Measurements from ENCODE around the gene HYAL4. TPM values are rescaled to one million over a fixed set of nuclear protein-coding genes. Genes with fewer than 3 reads are reported as not detected.

HYAL4 gene
- total and polyA plus RNA-seq, 10 donors: 0.26 TPM; not detected in 9

- no peak for DNase-seq
- H3K4me3 ChIP-seq: no peak overlapping the region
- H3K27me3 ChIP-seq (replicated peaks in 1 of 7): no peaks in the 10 kb centered on the region
- TF ChIP-seq POLR2A (IDR thresholded peaks at IDR 0.05) (no peak), POLR2AphosphoS5 (IDR thresholded peaks at IDR 0.05) (no peak), CTCF (IDR thresholded peaks at IDR 0.05 in 8 of 11, conservative IDR thresholded peaks at IDR 0.05 in 3 of 11) (no peak)
- H3K4me1 ChIP-seq: no peaks in the 10 kb centered on the region
- H3K36me3 ChIP-seq: no peaks in the 10 kb centered on the region
- H3K9me3 ChIP-seq: peaks cover 0 to 15% (median 3%) of the 10 kb centered on the region in 8 donors
- no peak overlapping the region for H3K27ac ChIP-seq
- intact Hi-C loops (cut with DNase I; ENCODE audit: low total_unique reads): no loop called here
Observed at GRCh38 chr7:123905714-123906113, 60.7 kb downstream of the HYAL4 start.

- no peaks in the 10 kb centered on the region for H3K36me3 ChIP-seq
- DNase-seq: no peak
- TF ChIP-seq POLR2A (IDR thresholded peaks at IDR 0.05): no peak
- TF ChIP-seq CTCF (IDR thresholded peaks at IDR 0.05 in 8 of 11, conservative IDR thresholded peaks at IDR 0.05 in 3 of 11): no peak
- TF ChIP-seq POLR2AphosphoS5 (IDR thresholded peaks at IDR 0.05): no peak
- H3K4me1 ChIP-seq: no peaks in the 10 kb centered on the region
- no peak overlapping the region for H3K4me3 ChIP-seq
- H3K9me3 ChIP-seq: no peaks in the 10 kb centered on the region
- no peak overlapping the region for H3K27ac ChIP-seq
- no peaks in the 10 kb centered on the region for H3K27me3 ChIP-seq (replicated peaks in 1 of 7)
- WGBS, 5 donors: 37 to 50% (median 41%) methylated on average over 2 of the region's 2 CpGs
- intact Hi-C loops (cut with DNase I; ENCODE audit: low total_unique reads): no loop called here
Observed at GRCh38 chr7:123916240-123916724, 71.3 kb downstream of the HYAL4 start.

GRCh38 chr7:123917878-123918277 is 72.9 kb downstream of the HYAL4 start:
- no peaks in the 10 kb centered on the region for H3K9me3 ChIP-seq
- no peak for TF ChIP-seq POLR2A (IDR thresholded peaks at IDR 0.05)
- no peak for TF ChIP-seq CTCF (IDR thresholded peaks at IDR 0.05 in 8 of 11, conservative IDR thresholded peaks at IDR 0.05 in 3 of 11)
- no peak for TF ChIP-seq POLR2AphosphoS5 (IDR thresholded peaks at IDR 0.05)
- intact Hi-C loops (cut with DNase I; ENCODE audit: low total_unique reads): no loop called here
- H3K27me3 ChIP-seq (replicated peaks in 1 of 7): no peaks in the 10 kb centered on the region
- H3K4me3 ChIP-seq: no peak overlapping the region
- no peak for DNase-seq
- 90 to 98% (median 94%) methylated on average over 12 of the region's 12 CpGs for WGBS, 5 donors
- no peak overlapping the region for H3K27ac ChIP-seq
- H3K36me3 ChIP-seq: no peaks in the 10 kb centered on the region
- H3K4me1 ChIP-seq: no peaks in the 10 kb centered on the region

GRCh38 chr7:123918309-123918708 is 73.3 kb downstream of the HYAL4 start:
- no peak overlapping the region for H3K27ac ChIP-seq
- no peaks in the 10 kb centered on the region for H3K9me3 ChIP-seq
- H3K27me3 ChIP-seq (replicated peaks in 1 of 7): no peaks in the 10 kb centered on the region
- no peak overlapping the region for H3K4me3 ChIP-seq
- TF ChIP-seq POLR2AphosphoS5 (IDR thresholded peaks at IDR 0.05): no peak
- TF ChIP-seq POLR2A (IDR thresholded peaks at IDR 0.05): no peak
- no peak for TF ChIP-seq CTCF (IDR thresholded peaks at IDR 0.05 in 8 of 11, conservative IDR thresholded peaks at IDR 0.05 in 3 of 11)
- no peaks in the 10 kb centered on the region for H3K4me1 ChIP-seq
- WGBS, 5 donors: 84 to 86% (median 85%) methylated on average over 8 of the region's 8 CpGs
- no peak for DNase-seq
- intact Hi-C loops (cut with DNase I; ENCODE audit: low total_unique reads): no loop called here
- H3K36me3 ChIP-seq: no peaks in the 10 kb centered on the region

Measured in spleen (tissue), 11 donors.